Measurements from ENCODE around the gene DAP3. TPM values are rescaled to one million over a fixed set of nuclear protein-coding genes. Genes with fewer than 3 reads are reported as not detected.
A peak's percentile ranks its signal among the peaks of the same experiment; 100 is the strongest.

DAP3 gene
- total RNA-seq, 2 donors from 2014 or later = 107 to 112 TPM

DNA sequence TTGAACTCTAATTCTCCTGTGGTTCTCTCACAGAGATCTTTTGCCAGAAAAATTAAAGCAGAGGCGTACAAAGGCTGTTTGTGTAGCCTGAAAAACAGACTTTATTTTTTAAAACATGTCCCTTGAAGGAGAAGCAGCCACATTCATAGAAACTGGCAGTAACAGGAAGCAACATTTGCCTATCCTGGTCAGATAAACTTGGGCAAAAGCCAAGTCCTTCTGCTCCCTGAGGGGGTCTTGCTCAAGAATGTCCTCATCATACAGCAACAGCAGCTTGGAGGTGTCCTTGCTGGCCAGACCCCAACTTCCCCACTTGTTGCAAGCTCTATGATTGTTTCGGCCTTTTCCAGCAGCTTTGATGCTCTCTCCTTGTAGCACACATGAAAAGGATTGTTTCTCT is 42.6 kb upstream of the DAP3 start:
- Histone ChIP-seq H3K9me3 (ENCODE audit: control insufficient read depth, low read length) (peaks cover 42% of the 10 kb centered on the region), H3K36me3 (ENCODE audit: control insufficient read depth, insufficient read depth, low read length) (no peaks in the 10 kb centered on the region), H3K4me3 (ENCODE audit: low read length) (no peak overlapping the region), H3K27me3 (ENCODE audit: control insufficient read depth, insufficient read depth, low read length, poor library complexity, severe bottlenecking) (no peaks in the 10 kb centered on the region), H3K4me1 (ENCODE audit: control insufficient read depth, insufficient read depth, low read length) (no peaks in the 10 kb centered on the region), H3K9ac (ENCODE audit: extremely low read depth, low read length, poor library complexity, severe bottlenecking) (no peak overlapping the region), H3K27ac (ENCODE audit: low read depth, low read length) (no peak overlapping the region)
- TF ChIP-seq, protein P1, sequence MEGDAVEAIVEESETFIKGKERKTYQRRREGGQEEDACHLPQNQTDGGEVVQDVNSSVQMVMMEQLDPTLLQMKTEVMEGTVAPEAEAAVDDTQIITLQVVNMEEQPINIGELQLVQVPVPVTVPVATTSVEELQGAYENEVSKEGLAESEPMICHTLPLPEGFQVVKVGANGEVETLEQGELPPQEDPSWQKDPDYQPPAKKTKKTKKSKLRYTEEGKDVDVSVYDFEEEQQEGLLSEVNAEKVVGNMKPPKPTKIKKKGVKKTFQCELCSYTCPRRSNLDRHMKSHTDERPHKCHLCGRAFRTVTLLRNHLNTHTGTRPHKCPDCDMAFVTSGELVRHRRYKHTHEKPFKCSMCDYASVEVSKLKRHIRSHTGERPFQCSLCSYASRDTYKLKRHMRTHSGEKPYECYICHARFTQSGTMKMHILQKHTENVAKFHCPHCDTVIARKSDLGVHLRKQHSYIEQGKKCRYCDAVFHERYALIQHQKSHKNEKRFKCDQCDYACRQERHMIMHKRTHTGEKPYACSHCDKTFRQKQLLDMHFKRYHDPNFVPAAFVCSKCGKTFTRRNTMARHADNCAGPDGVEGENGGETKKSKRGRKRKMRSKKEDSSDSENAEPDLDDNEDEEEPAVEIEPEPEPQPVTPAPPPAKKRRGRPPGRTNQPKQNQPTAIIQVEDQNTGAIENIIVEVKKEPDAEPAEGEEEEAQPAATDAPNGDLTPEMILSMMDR (conservative IDR thresholded peaks at IDR 0.05) = no peak
- Mint-ChIP-seq H3K36me3 (ENCODE audit: low read depth) (peaks cover 7% of the 10 kb centered on the region), H3K9me3 (peaks cover 53% of the 10 kb centered on the region), H3K27me3 (ENCODE audit: insufficient read depth) (peaks cover 9% of the 10 kb centered on the region), H3K4me1 (peaks cover 3% of the 10 kb centered on the region), H3K4me3 (no peak overlapping the region), H3K27ac (no peak overlapping the region)
- 93 to 96% methylated on average over 2 of the region's 2 CpGs for WGBS, 2 experiments (ENCODE audit: insufficient coverage in 1 of 2, insufficient read length in 1 of 2)
- no peak for DNase-seq

DNA sequence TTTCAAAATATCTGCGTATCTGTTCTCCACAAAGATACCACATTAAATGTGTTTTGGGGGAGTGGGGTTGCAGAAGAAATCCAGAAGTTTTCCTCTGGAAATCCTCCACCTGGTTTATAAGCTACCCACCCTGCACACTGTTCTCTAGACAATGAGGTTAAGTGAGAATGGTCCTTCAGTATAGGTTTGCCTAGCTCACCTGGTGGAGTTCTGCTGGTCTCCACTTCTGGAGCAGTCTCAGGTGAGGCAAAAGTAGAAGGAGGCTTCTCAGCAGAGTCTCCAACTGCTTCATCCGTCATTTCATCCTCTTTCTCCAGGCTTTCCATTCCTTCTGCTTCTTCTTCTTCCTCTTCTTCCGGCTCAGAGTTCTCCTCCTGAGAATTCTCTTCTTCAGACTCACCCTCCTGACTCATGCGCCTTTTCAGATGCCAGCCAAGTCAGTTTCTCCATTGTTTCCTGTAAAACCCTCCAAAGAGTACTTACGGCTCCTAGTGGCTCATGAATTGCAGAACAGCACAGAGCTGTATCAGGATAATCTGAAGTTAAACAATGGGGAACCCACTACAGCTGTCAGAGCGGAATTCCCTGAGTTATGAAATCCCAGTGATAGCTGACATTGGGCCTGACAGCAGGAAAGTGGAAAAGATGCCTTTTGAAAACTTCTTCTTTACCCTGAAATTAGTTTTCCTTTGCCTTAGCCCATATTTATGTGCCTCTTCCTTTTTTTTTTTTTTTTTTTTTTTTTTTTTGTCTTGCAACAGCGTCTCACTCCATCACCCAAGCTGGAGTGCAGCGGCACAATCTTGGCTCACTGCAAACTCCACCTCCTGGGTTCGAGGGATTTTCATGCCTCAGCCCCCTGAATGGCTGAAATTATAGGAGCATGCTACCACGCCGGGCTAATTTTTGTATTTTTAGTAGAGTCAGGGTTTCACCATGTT is 40.4 kb upstream of the DAP3 start:
- Mint-ChIP-seq H3K4me3 (no peak overlapping the region), H3K9me3 (peaks cover 32% of the 10 kb centered on the region), H3K27me3 (ENCODE audit: insufficient read depth) (peaks cover 9% of the 10 kb centered on the region), H3K4me1 (peaks cover 7% of the 10 kb centered on the region), H3K27ac (peak overlapping the region; percentile 45), H3K36me3 (ENCODE audit: low read depth) (no peaks in the 10 kb centered on the region)
- 48 to 69% methylated on average over 5 to 10 of the region's 11 CpGs for WGBS, 2 experiments (ENCODE audit: insufficient coverage in 1 of 2, insufficient read length in 1 of 2)
- Histone ChIP-seq H3K4me3 (ENCODE audit: low read length) (no peak overlapping the region), H3K27me3 (ENCODE audit: control insufficient read depth, insufficient read depth, low read length, poor library complexity, severe bottlenecking) (no peaks in the 10 kb centered on the region), H3K9ac (ENCODE audit: extremely low read depth, low read length, poor library complexity, severe bottlenecking) (no peak overlapping the region), H3K9me3 (ENCODE audit: control insufficient read depth, low read length) (peaks cover 20% of the 10 kb centered on the region), H3K27ac (ENCODE audit: low read depth, low read length) (peak overlapping the region; percentile 70), H3K36me3 (ENCODE audit: control insufficient read depth, insufficient read depth, low read length) (no peaks in the 10 kb centered on the region), H3K4me1 (ENCODE audit: control insufficient read depth, insufficient read depth, low read length) (no peaks in the 10 kb centered on the region)
- TF ChIP-seq, protein P1 (conservative IDR thresholded peaks at IDR 0.05) = peak; percentile 67
- no peak for DNase-seq

DNA sequence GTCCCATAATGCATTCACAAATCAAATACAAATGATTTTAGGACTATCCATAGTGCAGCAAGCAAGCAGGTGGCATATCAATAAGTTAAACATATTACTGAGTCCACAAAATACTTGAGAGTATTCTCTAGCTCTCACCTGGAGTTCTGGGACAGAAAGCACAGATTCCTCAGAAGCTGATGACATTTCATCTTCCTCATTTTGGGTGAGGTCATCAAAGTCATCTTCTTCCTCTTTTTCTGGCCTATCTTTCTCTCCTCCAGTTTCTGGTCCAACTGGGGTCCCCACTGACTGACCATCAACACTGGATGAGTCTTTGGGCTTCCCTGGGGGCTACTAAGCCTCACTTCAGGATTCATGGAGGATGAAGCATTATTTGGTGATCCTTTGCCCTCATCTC is 39.2 kb upstream of the DAP3 start:
- peaks cover 9% of the 10 kb centered on the region for H3K27me3 Mint-ChIP-seq (ENCODE audit: insufficient read depth)
- no peak overlapping the region for H3K27ac Mint-ChIP-seq
- TF ChIP-seq, protein P1 (conservative IDR thresholded peaks at IDR 0.05) = no peak
- H3K4me1 ChIP-seq (ENCODE audit: control insufficient read depth, insufficient read depth, low read length) = no peaks in the 10 kb centered on the region
- H3K9me3 Mint-ChIP-seq = peaks cover 20% of the 10 kb centered on the region
- no peak overlapping the region for H3K9ac ChIP-seq (ENCODE audit: extremely low read depth, low read length, poor library complexity, severe bottlenecking)
- H3K36me3 Mint-ChIP-seq (ENCODE audit: low read depth) = no peaks in the 10 kb centered on the region
- no peak overlapping the region for H3K4me3 ChIP-seq (ENCODE audit: low read length)
- H3K27ac ChIP-seq (ENCODE audit: low read depth, low read length) = no peak overlapping the region
- no peak for DNase-seq
- no peaks in the 10 kb centered on the region for H3K36me3 ChIP-seq (ENCODE audit: control insufficient read depth, insufficient read depth, low read length)
- no peaks in the 10 kb centered on the region for H3K27me3 ChIP-seq (ENCODE audit: control insufficient read depth, insufficient read depth, low read length, poor library complexity, severe bottlenecking)
- H3K4me3 Mint-ChIP-seq = no peak overlapping the region
- H3K4me1 Mint-ChIP-seq = peaks cover 7% of the 10 kb centered on the region
- H3K9me3 ChIP-seq (ENCODE audit: control insufficient read depth, low read length) = peaks cover 9% of the 10 kb centered on the region
